ENCODE data around the gene DCLRE1C. TPM values are rescaled to one million over a fixed set of nuclear protein-coding genes. Genes with fewer than 3 reads are reported as not detected.
"Not testable (repeated sequence)": the region's sequence is repeated elsewhere in the genome, so short reads cannot be mapped to it uniquely, and the experiment has no call there.

DCLRE1C gene
- total and polyA plus RNA-seq, 2 donors (not counting 1 experiment from before 2014, with no cell fraction given) = 24.0 to 61.8 TPM

DNA sequence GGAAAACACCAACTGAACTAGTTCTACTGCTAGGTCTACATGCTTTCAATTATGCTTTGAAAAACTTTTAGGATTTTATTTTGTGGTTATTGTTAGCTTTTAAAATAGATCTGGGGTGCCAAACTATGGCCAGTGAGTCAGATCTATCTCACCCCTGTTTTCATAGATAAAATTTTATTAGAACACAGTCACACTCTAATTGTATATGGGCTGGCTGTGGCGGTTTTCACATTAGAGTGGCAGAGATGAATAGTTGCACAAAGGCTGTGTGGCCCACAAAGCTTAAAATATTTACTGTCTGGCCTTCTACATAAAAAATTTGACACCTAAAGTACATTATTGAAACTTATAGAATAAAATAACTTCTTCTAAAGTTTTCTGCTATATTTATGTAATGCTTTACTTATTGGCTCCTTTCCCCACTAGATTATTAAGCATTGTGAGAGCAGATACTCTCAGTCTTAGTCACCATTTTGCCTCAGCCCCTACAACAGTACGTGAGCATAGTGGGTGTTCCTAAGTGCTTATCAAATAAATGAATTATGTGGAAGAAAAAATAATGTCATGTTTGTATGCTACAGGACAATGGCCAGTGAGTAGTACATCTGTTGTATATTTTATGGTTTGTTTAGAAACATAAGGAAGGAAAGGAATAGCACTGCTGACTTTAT lies 80.7 kb downstream of the DCLRE1C start:
- Histone ChIP-seq H3K79me2 (ENCODE audit: control insufficient read depth, insufficient read depth, low read length) (peaks cover 12% of the 10 kb centered on the region), H3K9me3 (ENCODE audit: control extremely low read depth in 1 of 3, control insufficient read depth in 2 of 3, insufficient read depth in 1 of 3, low read length in 2 of 3) (no peaks in the 10 kb centered on the region), H3K27ac (ENCODE audit: low read length in 2 of 2) (no peak overlapping the region), H3K4me1 (ENCODE audit: control insufficient read depth in 2 of 2, insufficient read depth in 2 of 2, low read length in 2 of 2) (peaks cover 9 to 12% of the 10 kb centered on the region in 2 donors), H3K27me3 (replicated peaks in 1 of 4; ENCODE audit: control extremely low read depth in 1 of 4, control insufficient read depth in 3 of 4, insufficient read depth in 4 of 4, low read length in 3 of 4) (no peaks in the 10 kb centered on the region), H4K20me1 (ENCODE audit: control insufficient read depth, insufficient read depth, low read length, poor library complexity, severe bottlenecking) (no peaks in the 10 kb centered on the region), H3K36me3 (replicated peaks in 1 of 2; ENCODE audit: control extremely low read depth in 1 of 2, control insufficient read depth in 1 of 2, extremely low read depth in 1 of 2, insufficient read depth in 2 of 2, low read length in 1 of 2) (peaks cover 5 to 10% of the 10 kb centered on the region in 2 experiments), H3K9ac (ENCODE audit: low read length) (no peak overlapping the region), H3K4me3 (ENCODE audit: control extremely low read depth in 1 of 5, extremely low read depth in 1 of 5, insufficient read depth in 1 of 5, low read depth in 2 of 5, low read length in 4 of 5) (no peak overlapping the region), H2AFZ (ENCODE audit: insufficient read depth, low read depth, low read length, poor library complexity, severe bottlenecking) (no peak overlapping the region), H3K4me2 (replicated peaks; ENCODE audit: low read depth, low read length, poor library complexity, severe bottlenecking) (no peak overlapping the region)
- Mint-ChIP-seq H3K4me1 (peaks cover 16% of the 10 kb centered on the region), H3K4me3 (no peak overlapping the region), H3K27me3 (no peaks in the 10 kb centered on the region), H3K27ac (no peak overlapping the region), H3K9me3 (ENCODE audit: insufficient read depth) (no peaks in the 10 kb centered on the region)
- DNase-seq = no peak
- TF ChIP-seq, protein P1, sequence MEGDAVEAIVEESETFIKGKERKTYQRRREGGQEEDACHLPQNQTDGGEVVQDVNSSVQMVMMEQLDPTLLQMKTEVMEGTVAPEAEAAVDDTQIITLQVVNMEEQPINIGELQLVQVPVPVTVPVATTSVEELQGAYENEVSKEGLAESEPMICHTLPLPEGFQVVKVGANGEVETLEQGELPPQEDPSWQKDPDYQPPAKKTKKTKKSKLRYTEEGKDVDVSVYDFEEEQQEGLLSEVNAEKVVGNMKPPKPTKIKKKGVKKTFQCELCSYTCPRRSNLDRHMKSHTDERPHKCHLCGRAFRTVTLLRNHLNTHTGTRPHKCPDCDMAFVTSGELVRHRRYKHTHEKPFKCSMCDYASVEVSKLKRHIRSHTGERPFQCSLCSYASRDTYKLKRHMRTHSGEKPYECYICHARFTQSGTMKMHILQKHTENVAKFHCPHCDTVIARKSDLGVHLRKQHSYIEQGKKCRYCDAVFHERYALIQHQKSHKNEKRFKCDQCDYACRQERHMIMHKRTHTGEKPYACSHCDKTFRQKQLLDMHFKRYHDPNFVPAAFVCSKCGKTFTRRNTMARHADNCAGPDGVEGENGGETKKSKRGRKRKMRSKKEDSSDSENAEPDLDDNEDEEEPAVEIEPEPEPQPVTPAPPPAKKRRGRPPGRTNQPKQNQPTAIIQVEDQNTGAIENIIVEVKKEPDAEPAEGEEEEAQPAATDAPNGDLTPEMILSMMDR (IDR thresholded peaks at IDR 0.05) = no peak
- TF ChIP-seq EZH2 (IDR thresholded peaks at IDR 0.05; ENCODE audit: borderline replicate concordance, insufficient read depth, low read depth, low read length, poor library complexity, severe bottlenecking) = no peak
- ATAC-seq (ENCODE audit: low read depth) = no peak
- no CpG with 5 or more reads among the region's 2 CpGs for WGBS (ENCODE audit: insufficient coverage)
- intact Hi-C loops (cut with micrococcal nuclease) = no loop called here
- POLR2A ChIA-PET = no interaction called here
- CTCF ChIA-PET = no interaction called here

DNA sequence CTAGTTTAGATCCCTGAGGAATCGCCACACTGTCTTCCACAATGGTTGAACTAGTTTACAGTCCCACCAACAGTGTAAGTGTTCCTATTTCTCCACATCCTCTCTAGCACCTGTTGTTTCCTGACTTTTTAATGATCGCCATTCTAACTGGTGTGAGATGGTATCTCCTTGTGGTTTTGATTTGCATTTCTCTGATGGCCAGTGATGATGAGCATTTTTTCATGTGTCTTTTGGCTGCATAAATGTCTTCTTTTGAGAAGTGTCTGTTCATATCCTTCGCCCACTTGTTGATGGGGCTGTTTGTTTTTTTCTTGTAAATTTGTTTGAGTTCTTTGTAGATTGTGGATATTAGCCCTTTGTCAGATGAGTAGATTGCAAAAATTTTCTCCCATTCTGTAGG lies 89.0 kb downstream of the DCLRE1C start:
- H3K27ac Mint-ChIP-seq; H3K79me2 ChIP-seq (ENCODE audit: control insufficient read depth, insufficient read depth, low read length); H3K9me3 Mint-ChIP-seq (ENCODE audit: insufficient read depth); H3K4me1 ChIP-seq (ENCODE audit: control insufficient read depth in 2 of 2, insufficient read depth in 2 of 2, low read length in 2 of 2); H3K9me3 ChIP-seq (ENCODE audit: control extremely low read depth in 1 of 3, control insufficient read depth in 2 of 3, insufficient read depth in 1 of 3, low read length in 2 of 3); H3K4me2 ChIP-seq (replicated peaks; ENCODE audit: low read depth, low read length, poor library complexity, severe bottlenecking); H3K27me3 Mint-ChIP-seq; H3K4me3 Mint-ChIP-seq; H3K4me3 ChIP-seq (ENCODE audit: control extremely low read depth in 1 of 5, extremely low read depth in 1 of 5, insufficient read depth in 1 of 5, low read depth in 2 of 5, low read length in 4 of 5); DNase-seq; intact Hi-C loops (cut with micrococcal nuclease); ATAC-seq (ENCODE audit: low read depth); H3K4me1 Mint-ChIP-seq; H3K27ac ChIP-seq (ENCODE audit: low read length in 2 of 2); H3K27me3 ChIP-seq (replicated peaks in 1 of 4; ENCODE audit: control extremely low read depth in 1 of 4, control insufficient read depth in 3 of 4, insufficient read depth in 4 of 4, low read length in 3 of 4); H2AFZ ChIP-seq (ENCODE audit: insufficient read depth, low read depth, low read length, poor library complexity, severe bottlenecking); POLR2A ChIA-PET; H3K9ac ChIP-seq (ENCODE audit: low read length); CTCF ChIA-PET; H4K20me1 ChIP-seq (ENCODE audit: control insufficient read depth, insufficient read depth, low read length, poor library complexity, severe bottlenecking): not testable (repeated sequence)
- no CpG with 5 or more reads among the region's 3 CpGs for WGBS (ENCODE audit: insufficient coverage)
- peaks cover 11 to 24% of the 10 kb centered on the region in 2 experiments for H3K36me3 ChIP-seq (replicated peaks in 1 of 2; ENCODE audit: control extremely low read depth in 1 of 2, control insufficient read depth in 1 of 2, extremely low read depth in 1 of 2, insufficient read depth in 2 of 2, low read length in 1 of 2)

DNA sequence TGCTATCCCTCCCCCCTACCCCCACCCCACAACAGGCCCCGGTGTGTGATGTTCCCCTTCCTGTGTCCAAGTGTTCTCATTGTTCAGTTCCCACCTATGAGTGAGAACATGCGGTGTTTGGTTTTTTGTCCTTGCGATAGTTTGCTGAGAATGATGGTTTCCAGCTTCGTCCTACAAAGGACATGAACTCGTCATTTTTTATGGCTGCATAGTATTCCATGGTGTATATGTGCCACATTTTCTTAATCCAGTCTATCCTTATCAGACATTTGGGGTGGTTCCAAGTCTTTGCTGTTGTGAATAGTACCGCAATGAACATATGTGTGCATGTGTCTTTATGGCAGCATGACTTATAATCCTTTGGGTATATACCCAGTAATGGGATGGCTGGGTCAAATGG lies 89.4 kb downstream of the DCLRE1C start:
- POLR2A ChIA-PET; CTCF ChIA-PET; H3K9me3 Mint-ChIP-seq (ENCODE audit: insufficient read depth); intact Hi-C loops (cut with micrococcal nuclease); H3K27ac Mint-ChIP-seq; H3K79me2 ChIP-seq (ENCODE audit: control insufficient read depth, insufficient read depth, low read length); DNase-seq; H3K4me1 ChIP-seq (ENCODE audit: control insufficient read depth in 2 of 2, insufficient read depth in 2 of 2, low read length in 2 of 2); H3K9me3 ChIP-seq (ENCODE audit: control extremely low read depth in 1 of 3, control insufficient read depth in 2 of 3, insufficient read depth in 1 of 3, low read length in 2 of 3); H2AFZ ChIP-seq (ENCODE audit: insufficient read depth, low read depth, low read length, poor library complexity, severe bottlenecking); H4K20me1 ChIP-seq (ENCODE audit: control insufficient read depth, insufficient read depth, low read length, poor library complexity, severe bottlenecking); H3K4me3 ChIP-seq (ENCODE audit: control extremely low read depth in 1 of 5, extremely low read depth in 1 of 5, insufficient read depth in 1 of 5, low read depth in 2 of 5, low read length in 4 of 5); H3K4me2 ChIP-seq (replicated peaks; ENCODE audit: low read depth, low read length, poor library complexity, severe bottlenecking); H3K4me3 Mint-ChIP-seq; H3K27me3 ChIP-seq (replicated peaks in 1 of 4; ENCODE audit: control extremely low read depth in 1 of 4, control insufficient read depth in 3 of 4, insufficient read depth in 4 of 4, low read length in 3 of 4); ATAC-seq (ENCODE audit: low read depth); H3K27me3 Mint-ChIP-seq; H3K9ac ChIP-seq (ENCODE audit: low read length); H3K4me1 Mint-ChIP-seq; H3K27ac ChIP-seq (ENCODE audit: low read length in 2 of 2): not testable (repeated sequence)
- H3K36me3 ChIP-seq (replicated peaks in 1 of 2; ENCODE audit: control extremely low read depth in 1 of 2, control insufficient read depth in 1 of 2, extremely low read depth in 1 of 2, insufficient read depth in 2 of 2, low read length in 1 of 2) = peaks cover 8 to 20% of the 10 kb centered on the region in 2 experiments
- WGBS (ENCODE audit: insufficient coverage) = no CpG with 5 or more reads among the region's 6 CpGs

All from B cell (primary cell).